Endothelial cell of umbilical vein (primary cell): ENCODE measurements around the gene CLIC3. TPM values are rescaled to one million over a fixed set of nuclear protein-coding genes. Genes with fewer than 3 reads are reported as not detected.

ENCODE experiments used
- BruUV-seq: library from RNA; stranded (reverse); fragments of 400-500 nt; replicated peaks from 2 replicates; lab custom pipeline; 2021; lab: Mats Ljungman, UMichigan
- CTCF ChIA-PET: fragments of 300-600, 350-600 bp; sonication (Branson Sonifier 250); formaldehyde crosslinking; loops from one replicate; lab custom pipeline; 2021; ENCODE audit warnings: antibody characterized with exemption, inconsistent platforms; lab: Charles Lee
- POLR2A ChIA-PET: fragments of 300-600, 350-600 bp; sonication (Branson Sonifier 250); formaldehyde crosslinking; loops from one replicate; lab custom pipeline; 2021; ENCODE audit warnings: antibody characterized with exemption, inconsistent platforms; lab: Charles Lee
- DNase-seq: peaks from one replicate; pipeline ENCODE4 v3.0.0-alpha.2; 2011; ENCODE audit warnings: low read depth, low spot score
- FAIRE-seq: peaks from 2 replicates; lab custom pipeline; 2011; peaks lifted over from hg19 to GRCh38; lab: Jason Lieb, UNC
- H2AFZ ChIP-seq: 2 replicates; pipeline ENCODE4 v1.6.0; 2012; ENCODE audit warnings: low read depth, low read length, control low read depth, inconsistent platforms
- H3K27ac ChIP-seq: 2 replicates; pipeline ENCODE4 v1.5.1; 2011; ENCODE audit warnings: low read depth, mild to moderate bottlenecking, control low read depth, low read length, moderate library complexity; ENCODE audit not compliant: insufficient read depth
- H3K27me3 ChIP-seq, 2 experiments: 2 replicates each; pipeline versions ENCODE4 v1.6.0 to v1.6.1; 2011; ENCODE audit warnings: low read length in 2 of 2, mixed read lengths in 1 of 2; ENCODE audit not compliant: control insufficient read depth in 2 of 2, insufficient read depth in 2 of 2
- H3K36me3 ChIP-seq, 2 experiments: 2 replicates in 1 of 2; 3 replicates in 1 of 2; pipeline ENCODE4 v1.5.1; 2011; ENCODE audit warnings: low read length in 2 of 2, mild to moderate bottlenecking in 1 of 2, moderate library complexity in 1 of 2; ENCODE audit not compliant: control insufficient read depth in 2 of 2, insufficient read depth in 2 of 2; ENCODE audit errors: extremely low read depth in 1 of 2
- H3K4me1 ChIP-seq: 3 replicates; pipeline ENCODE4 v1.5.1; 2011; ENCODE audit warnings: mild to moderate bottlenecking, low read length; ENCODE audit not compliant: control insufficient read depth, insufficient read depth; ENCODE audit errors: extremely low read depth
- H3K4me2 ChIP-seq: 2 replicates; pipeline ENCODE4 v1.6.1; 2011; ENCODE audit warnings: low read length, control low read depth, mixed read lengths; ENCODE audit not compliant: insufficient read depth
- H3K4me3 ChIP-seq, 3 experiments: fragments of 200-600 bp in 1 of 3; sonication (generic), shearing (Covaris generic) in 1 of 3; replicated peaks in 1 of 3; 2 replicates each; pipeline ENCODE4 v1.5.1; 2011 to 2016; ENCODE audit warnings: control low read depth in 3 of 3, low read length in 3 of 3, mild to moderate bottlenecking in 2 of 3, inconsistent platforms in 1 of 3, low read depth in 1 of 3, moderate library complexity in 1 of 3; ENCODE audit not compliant: insufficient read depth in 1 of 3
- H3K79me2 ChIP-seq: 2 replicates; pipeline ENCODE4 v1.6.0; 2012; ENCODE audit warnings: low read length, inconsistent platforms; ENCODE audit not compliant: control insufficient read depth, insufficient read depth
- H3K9ac ChIP-seq: replicated peaks from 2 replicates; pipeline ENCODE3; 2011; ENCODE audit warnings: low read length, control low read depth; ENCODE audit not compliant: insufficient read depth; ENCODE audit errors: extremely low read depth
- H3K9me1 ChIP-seq: replicated peaks from 3 replicates; pipeline ENCODE4 v1.6.0; 2011; ENCODE audit warnings: mild to moderate bottlenecking, low read length; ENCODE audit not compliant: control insufficient read depth, insufficient read depth; ENCODE audit errors: extremely low read depth
- H3K9me3 ChIP-seq: replicated peaks from 2 replicates; pipeline ENCODE4 v1.5.1; 2012; ENCODE audit warnings: low read length, inconsistent platforms; ENCODE audit not compliant: control insufficient read depth, insufficient read depth
- H4K20me1 ChIP-seq: replicated peaks from 2 replicates; pipeline ENCODE3; 2011; ENCODE audit warnings: mild to moderate bottlenecking, low read length; ENCODE audit not compliant: control insufficient read depth, insufficient read depth; ENCODE audit errors: extremely low read depth
- CTCF ChIP-seq, 2 donors: IDR thresholded peaks; 1 replicate in 1 of 2; 2 replicates in 1 of 2; pipeline ENCODE4 v1.5.1; 2011; ENCODE audit warnings: low read length in 2 of 2, mild to moderate bottlenecking in 2 of 2, moderate library complexity in 2 of 2, control low read depth in 1 of 2, inconsistent platforms in 1 of 2, low read depth in 1 of 2; ENCODE audit not compliant: insufficient read depth in 1 of 2; ENCODE audit errors: extremely low read depth in 1 of 2
- EZH2 ChIP-seq: IDR thresholded peaks from 2 replicates; pipeline ENCODE4 v1.6.1; 2012; ENCODE audit warnings: borderline replicate concordance, low read depth, mild to moderate bottlenecking, moderate library complexity, low read length, inconsistent platforms; ENCODE audit not compliant: severe bottlenecking
- FOS ChIP-seq: IDR thresholded peaks from 2 replicates; pipeline ENCODE4 v1.6.1; 2011; ENCODE audit warnings: mild to moderate bottlenecking, low read length, moderate library complexity, borderline replicate concordance; ENCODE audit not compliant: insufficient read depth
- GATA2 ChIP-seq: IDR thresholded peaks from 2 replicates; pipeline ENCODE4 v1.7.0; 2011; ENCODE audit warnings: low read depth, mild to moderate bottlenecking, moderate library complexity, mixed read lengths, low read length; ENCODE audit not compliant: insufficient read length, insufficient read depth
- JUN ChIP-seq: IDR thresholded peaks from 2 replicates; pipeline ENCODE4 v1.6.1; 2011; ENCODE audit warnings: borderline replicate concordance, low read depth; ENCODE audit not compliant: insufficient read length, insufficient read depth
- MAX ChIP-seq: IDR thresholded peaks from 2 replicates; pipeline ENCODE4 v1.6.1; 2011; ENCODE audit not compliant: insufficient read depth, insufficient read length
- MYC ChIP-seq: IDR thresholded peaks from one replicate; pipeline ENCODE4 v1.6.1; 2011; ENCODE audit warnings: mild to moderate bottlenecking, low read depth, low read length
- POLR2A ChIP-seq: IDR thresholded peaks from 2 replicates; pipeline ENCODE4 v1.6.1; 2012; ENCODE audit warnings: low read depth, mild to moderate bottlenecking, control low read depth, low read length
- POLR2AphosphoS5 ChIP-seq: IDR thresholded peaks from 2 replicates; pipeline ENCODE4 v1.6.1; 2012; ENCODE audit warnings: low read depth, mild to moderate bottlenecking, control low read depth, low read length, moderate library complexity; ENCODE audit not compliant: insufficient read depth
- dilution Hi-C: fragments of 300-500 bp; cut with MboI; formaldehyde crosslinking; loops from one replicate; pipeline ENCODE4 v1.15.0; 2019; ENCODE audit warnings: low sequenced_read_pairs; ENCODE audit not compliant: extremely low pct_ligation_motif_present
- intact Hi-C: fragments of 100-400 bp; cut with micrococcal nuclease; formaldehyde crosslinking; loops from one replicate; pipeline ENCODE4 v1.10.0; 2022
- polyA plus RNA-seq, 4 experiments: library from polyadenylated mRNA; depleted of rRNA in 3 of 4; stranded (reverse) in 3 of 4; unstranded in 1 of 4; fragments of >200 nt; gene quantifications; 2 replicates each; pipeline versions ENCODE4 v1.2.1 to v1.2.3, GENCODE V29; 2011 to 2012; ENCODE audit warnings: missing spikeins in 1 of 4
- total RNA-seq: library from RNA; stranded (reverse); gene quantifications from 2 replicates; pipeline ENCODE4 v1.2.3, GENCODE V29; 2021

CLIC3 gene
- total and polyA plus RNA-seq, 2 donors (not counting 3 experiments of a cell fraction or from before 2014, with no cell fraction given) = 2.3 TPM; not detected in 1

- H3K9me1 ChIP-seq = no peaks in the 10 kb centered on the region
- no peaks in the 10 kb centered on the region for H3K79me2 ChIP-seq
- peaks cover 5% of the 10 kb centered on the region for H3K4me1 ChIP-seq
- ChIA-PET POLR2A (no interaction called here), CTCF (interaction anchor here (1.0 to 1.1 kb wide), 3 partner anchors 42 to 75 kb away, joined by 3 to 5 read pairs (median 4); partner anchors contain the start of gene CLIC3)
- H3K9me3 ChIP-seq = no peaks in the 10 kb centered on the region
- DNase-seq = no peak
- H3K4me3 ChIP-seq = no peak overlapping the region
- dilution Hi-C loops (no loop called here), intact Hi-C loops (no loop called here)
- FAIRE-seq = no peak
- no peak overlapping the region for H2AFZ ChIP-seq
- no peak overlapping the region for H3K9ac ChIP-seq
- no peaks in the 10 kb centered on the region for H4K20me1 ChIP-seq
- no peak overlapping the region for H3K4me2 ChIP-seq
- no peaks in the 10 kb centered on the region for H3K36me3 ChIP-seq
- TF ChIP-seq POLR2A = no peak
- no peak for TF ChIP-seq POLR2AphosphoS5
- TF ChIP-seq EZH2 = no peak
- TF ChIP-seq FOS = no peak
- TF ChIP-seq MAX = no peak
- TF ChIP-seq GATA2 = no peak
- no peak for TF ChIP-seq JUN
- TF ChIP-seq CTCF (IDR thresholded peaks at IDR 0.05; ENCODE audit: extremely low read depth in 1 of 2, insufficient read depth in 1 of 2, low read depth in 1 of 2, low read length in 2 of 2) = no peak
- no peak for TF ChIP-seq MYC
- BruUV-seq = no TSS peak
- H3K27me3 ChIP-seq = no peaks in the 10 kb centered on the region
- no peak overlapping the region for H3K27ac ChIP-seq
These were observed 42.5 kb downstream of the CLIC3 start for GRCh38 chr9:136953771-136954269.
